Measurements from ENCODE around the gene NTRK2.

DNA sequence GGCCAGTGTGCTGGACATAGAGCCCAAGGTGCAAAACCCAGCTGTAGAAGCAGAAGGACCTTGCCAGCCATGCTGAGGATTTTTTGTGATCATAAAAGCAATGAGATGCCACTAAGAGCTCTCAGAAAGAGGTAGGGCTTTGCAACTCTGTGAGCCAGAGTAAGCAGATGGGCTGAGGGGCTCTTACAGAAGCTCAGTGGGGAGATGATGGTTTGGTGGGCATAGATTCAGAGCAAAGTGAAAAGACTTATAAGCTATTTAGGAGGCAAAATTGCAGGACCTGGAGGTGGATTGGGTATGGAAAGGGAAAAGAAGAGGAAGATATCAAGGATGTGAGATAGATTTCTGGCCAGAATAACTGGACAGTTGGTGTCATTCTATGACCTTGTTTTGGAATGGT is 302.0 kb downstream of the NTRK2 start:
- TF ChIP-seq EZH2 (IDR thresholded peaks at IDR 0.05; ENCODE audit: borderline replicate concordance, low read length): no peak
- TF ChIP-seq, protein P1, sequence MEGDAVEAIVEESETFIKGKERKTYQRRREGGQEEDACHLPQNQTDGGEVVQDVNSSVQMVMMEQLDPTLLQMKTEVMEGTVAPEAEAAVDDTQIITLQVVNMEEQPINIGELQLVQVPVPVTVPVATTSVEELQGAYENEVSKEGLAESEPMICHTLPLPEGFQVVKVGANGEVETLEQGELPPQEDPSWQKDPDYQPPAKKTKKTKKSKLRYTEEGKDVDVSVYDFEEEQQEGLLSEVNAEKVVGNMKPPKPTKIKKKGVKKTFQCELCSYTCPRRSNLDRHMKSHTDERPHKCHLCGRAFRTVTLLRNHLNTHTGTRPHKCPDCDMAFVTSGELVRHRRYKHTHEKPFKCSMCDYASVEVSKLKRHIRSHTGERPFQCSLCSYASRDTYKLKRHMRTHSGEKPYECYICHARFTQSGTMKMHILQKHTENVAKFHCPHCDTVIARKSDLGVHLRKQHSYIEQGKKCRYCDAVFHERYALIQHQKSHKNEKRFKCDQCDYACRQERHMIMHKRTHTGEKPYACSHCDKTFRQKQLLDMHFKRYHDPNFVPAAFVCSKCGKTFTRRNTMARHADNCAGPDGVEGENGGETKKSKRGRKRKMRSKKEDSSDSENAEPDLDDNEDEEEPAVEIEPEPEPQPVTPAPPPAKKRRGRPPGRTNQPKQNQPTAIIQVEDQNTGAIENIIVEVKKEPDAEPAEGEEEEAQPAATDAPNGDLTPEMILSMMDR (IDR thresholded peaks at IDR 0.05; ENCODE audit: low read length): no peak
